H1 (cell line): ENCODE results near the gene MAMSTR. TPM values are rescaled to one million over a fixed set of nuclear protein-coding genes. Genes with fewer than 3 reads are reported as not detected.

Experiments used
- CTCF ChIA-PET: fragments of 300-600 bp; sonication (Branson Sonifier 250); formaldehyde crosslinking; loops from one replicate; lab custom pipeline; 2021; ENCODE audit not compliant: partially characterized antibody; lab: Charles Lee
- POLR2A ChIA-PET: fragments of 300-600 bp; sonication (Branson Sonifier 250); formaldehyde crosslinking; loops from one replicate; lab custom pipeline; 2021; ENCODE audit warnings: inconsistent platforms; ENCODE audit not compliant: partially characterized antibody; lab: Charles Lee
- DNase-seq, 2 experiments: peaks; one replicate each; pipeline versions ENCODE4 v3.0.0 to v3.0.0-alpha.2; 2010 to 2022; ENCODE audit warnings: low spot score in 2 of 2, low read depth in 1 of 2, mixed read lengths in 1 of 2
- FAIRE-seq: peaks from 2 replicates; lab custom pipeline; 2011; peaks lifted over from hg19 to GRCh38; lab: Jason Lieb, UNC
- H2AFZ ChIP-seq: 2 replicates; pipeline ENCODE4 v1.8.1; 2012; ENCODE audit warnings: low read length, inconsistent platforms
- H2AK5ac ChIP-seq: 2 replicates; pipeline ENCODE4 v1.6.1; 2013; ENCODE audit warnings: low read depth, low read length
- H2BK120ac ChIP-seq: replicated peaks from 2 replicates; pipeline ENCODE3; 2013; ENCODE audit warnings: low read depth, low read length, inconsistent platforms
- H2BK12ac ChIP-seq: 2 replicates; pipeline ENCODE4 v1.6.1; 2013; ENCODE audit warnings: low read depth, low read length
- H2BK15ac ChIP-seq: 2 replicates; pipeline ENCODE4 v1.6.1; 2013; ENCODE audit warnings: low read length
- H2BK20ac ChIP-seq: 2 replicates; pipeline ENCODE4 v1.6.1; 2013; ENCODE audit warnings: low read length
- H2BK5ac ChIP-seq: 2 replicates; pipeline ENCODE4 v1.6.1; 2013; ENCODE audit warnings: low read depth, low read length
- H3K14ac ChIP-seq: 2 replicates; pipeline ENCODE4 v1.6.1; 2013; ENCODE audit warnings: inconsistent platforms; ENCODE audit not compliant: insufficient read length
- H3K18ac ChIP-seq: 2 replicates; pipeline ENCODE4 v1.6.1; 2013; ENCODE audit warnings: low read length; ENCODE audit errors: extremely low read depth
- H3K23ac ChIP-seq: 2 replicates; pipeline ENCODE4 v1.6.1; 2013; ENCODE audit warnings: inconsistent platforms; ENCODE audit not compliant: insufficient read length
- H3K23me2 ChIP-seq: 2 replicates; pipeline ENCODE4 v1.6.1; 2013; ENCODE audit warnings: low read depth, low read length
- H3K27ac ChIP-seq: 2 replicates; pipeline ENCODE4 v1.6.1; 2011; ENCODE audit warnings: low read depth, low read length, inconsistent platforms
- H3K27me3 ChIP-seq, 4 experiments: replicated peaks in 1 of 4; 1 replicate in 1 of 4; 2 replicates in 3 of 4; pipeline versions ENCODE4 v1.6.1 to v1.8.1; 2011 to 2013; ENCODE audit warnings: low read length in 3 of 4, mild to moderate bottlenecking in 3 of 4, inconsistent platforms in 2 of 4, mixed read lengths in 2 of 4, moderate library complexity in 1 of 4; ENCODE audit not compliant: control insufficient read depth in 3 of 4, insufficient read depth in 3 of 4; ENCODE audit errors: extremely low read depth in 1 of 4
- H3K36me3 ChIP-seq, 4 experiments: 2 replicates each; pipeline versions ENCODE4 v1.6.1 to v1.8.1; 2011 to 2013; ENCODE audit warnings: mild to moderate bottlenecking in 4 of 4, low read length in 3 of 4, moderate library complexity in 2 of 4, control low read depth in 1 of 4, inconsistent platforms in 1 of 4; ENCODE audit not compliant: insufficient read depth in 4 of 4, control insufficient read depth in 2 of 4
- H3K4ac ChIP-seq: replicated peaks from 2 replicates; pipeline ENCODE3; 2013; ENCODE audit warnings: low read length, low read depth, mixed read lengths, inconsistent platforms; ENCODE audit not compliant: insufficient read length
- H3K4me1 ChIP-seq, 4 experiments: replicated peaks in 1 of 4; 1 replicate in 1 of 4; 2 replicates in 3 of 4; pipeline versions ENCODE4 v1.6.1 to v1.8.1; 2011 to 2013; ENCODE audit warnings: low read length in 3 of 4, inconsistent platforms in 2 of 4, mixed read lengths in 1 of 4; ENCODE audit not compliant: insufficient read depth in 4 of 4, control insufficient read depth in 3 of 4
- H3K4me2 ChIP-seq, 2 experiments: 2 replicates each; pipeline versions ENCODE4 v1.6.1 to v1.8.1; 2011 to 2013; ENCODE audit warnings: low read depth in 2 of 2, low read length in 2 of 2, control low read depth in 1 of 2, inconsistent platforms in 1 of 2, mild to moderate bottlenecking in 1 of 2; ENCODE audit not compliant: insufficient read depth in 1 of 2
- H3K4me3 ChIP-seq, 4 experiments: fragments of 200-600, 300-600 bp in 1 of 4; sonication (generic), shearing (Covaris generic), sonication (Bioruptor Twin) in 1 of 4; 2 replicates each; pipeline versions ENCODE4 v1.5.1 to v1.8.1; 2011 to 2016; ENCODE audit warnings: low read length in 4 of 4, low read depth in 3 of 4, control low read depth in 2 of 4, inconsistent platforms in 2 of 4, mild to moderate bottlenecking in 2 of 4, mixed read lengths in 1 of 4, moderate library complexity in 1 of 4; ENCODE audit not compliant: insufficient read depth in 2 of 4; ENCODE audit errors: extremely low read depth in 1 of 4
- H3K56ac ChIP-seq: replicated peaks from 2 replicates; pipeline ENCODE3; 2013; ENCODE audit warnings: low read depth, mild to moderate bottlenecking, mixed read lengths, low read length, inconsistent platforms; ENCODE audit not compliant: insufficient read length
- H3K79me1 ChIP-seq: 2 replicates; pipeline ENCODE4 v1.6.1; 2013; ENCODE audit warnings: low read depth, low read length, control low read depth
- H3K79me2 ChIP-seq, 2 experiments: 2 replicates each; pipeline versions ENCODE4 v1.6.1 to v1.8.1; 2012 to 2013; ENCODE audit warnings: low read length in 2 of 2, mild to moderate bottlenecking in 2 of 2, inconsistent platforms in 1 of 2; ENCODE audit not compliant: insufficient read depth in 2 of 2, control insufficient read depth in 1 of 2
- H3K9ac ChIP-seq, 4 experiments: replicated peaks in 1 of 4; 1 replicate in 1 of 4; 2 replicates in 3 of 4; pipeline versions ENCODE4 v1.6.1 to v1.8.1; 2011 to 2013; ENCODE audit warnings: low read depth in 3 of 4, low read length in 3 of 4, control low read depth in 2 of 4, mild to moderate bottlenecking in 2 of 4, moderate library complexity in 2 of 4, inconsistent platforms in 1 of 4; ENCODE audit errors: extremely low read depth in 1 of 4
- H3K9me3 ChIP-seq, 2 experiments: 2 replicates each; pipeline versions ENCODE4 v1.6.1 to v1.8.1; 2012 to 2013; ENCODE audit warnings: mild to moderate bottlenecking in 2 of 2, moderate library complexity in 2 of 2, control low read depth in 1 of 2, inconsistent platforms in 1 of 2, low read depth in 1 of 2, low read length in 1 of 2, mixed read lengths in 1 of 2; ENCODE audit not compliant: insufficient read depth in 2 of 2
- H4K20me1 ChIP-seq, 2 experiments: replicated peaks in 1 of 2; 2 replicates each; pipeline versions ENCODE3 to v1.8.1; 2011 to 2013; ENCODE audit warnings: inconsistent platforms in 2 of 2, low read length in 2 of 2, mild to moderate bottlenecking in 1 of 2; ENCODE audit not compliant: insufficient read depth in 2 of 2, control insufficient read depth in 1 of 2
- H4K5ac ChIP-seq: 2 replicates; pipeline ENCODE4 v1.6.1; 2013; ENCODE audit warnings: low read length, low read depth, mixed read lengths, inconsistent platforms; ENCODE audit not compliant: insufficient read length
- H4K8ac ChIP-seq: 2 replicates; pipeline ENCODE4 v1.8.0; 2013; ENCODE audit warnings: mild to moderate bottlenecking, moderate library complexity, low read length, inconsistent platforms; ENCODE audit not compliant: insufficient read depth; ENCODE audit errors: extremely low read depth
- H4K91ac ChIP-seq: replicated peaks from 2 replicates; pipeline ENCODE3; 2013; ENCODE audit warnings: low read length, mixed read lengths, inconsistent platforms; ENCODE audit not compliant: insufficient read length
- SUZ12 ChIP-seq: fragments of 200-600 bp; sonication (generic); IDR thresholded peaks from 2 replicates; pipeline ENCODE4 v1.6.1; 2012; ENCODE audit warnings: mild to moderate bottlenecking, inconsistent platforms, low read length, moderate library complexity, mixed read lengths
- WGBS, 2 experiments: shearing (Covaris generic) in 1 of 2; methylation state at CpG; one replicate each; pipeline versions ENCODE4 v1.1.6 to v1.1.7; 2013 to 2015; ENCODE audit warnings: low lambda C conversion rate in 2 of 2, mixed read lengths in 2 of 2, inconsistent platforms in 1 of 2, low coverage in 1 of 2, missing lambda C conversion rate in 1 of 2; ENCODE audit not compliant: insufficient replicate concordance in 2 of 2, insufficient coverage in 1 of 2, insufficient read length in 1 of 2; ENCODE audit errors: extremely low coverage in 1 of 2, missing lambda C conversion rate in 1 of 2; 5-methylcytosine and 5-hydroxymethylcytosine counted together
- polyA plus RNA-seq, 7 experiments: library from polyadenylated mRNA; depleted of rRNA in 3 of 7; stranded (reverse) in 5 of 7; unstranded in 2 of 7; fragments of >200 nt in 5 of 7; fragments of 200-250 nt in 2 of 7; gene quantifications; 1 replicate in 5 of 7; 2 replicates in 1 of 7; 4 replicates in 1 of 7; pipeline versions ENCODE4 v1.2.1 to v1.2.3, GENCODE V29; 2011 to 2013; ENCODE audit warnings: missing spikeins in 2 of 7, mixed read lengths in 2 of 7
- total RNA-seq: library from RNA; stranded (reverse); fragmentation: NEBNext Ultra II Directional; extraction: Animal tissue kit (Norgen Biotek cat#: 25700); gene quantifications from 2 replicates; pipeline ENCODE4 v1.2.1, GENCODE V29; 2021

The MAMSTR gene
- total and polyA plus RNA-seq, 2 of the 8 experiments (the other 6 are each of a cell fraction or from before 2014, with no cell fraction given) = 2.0 to 2.3 TPM

DNA sequence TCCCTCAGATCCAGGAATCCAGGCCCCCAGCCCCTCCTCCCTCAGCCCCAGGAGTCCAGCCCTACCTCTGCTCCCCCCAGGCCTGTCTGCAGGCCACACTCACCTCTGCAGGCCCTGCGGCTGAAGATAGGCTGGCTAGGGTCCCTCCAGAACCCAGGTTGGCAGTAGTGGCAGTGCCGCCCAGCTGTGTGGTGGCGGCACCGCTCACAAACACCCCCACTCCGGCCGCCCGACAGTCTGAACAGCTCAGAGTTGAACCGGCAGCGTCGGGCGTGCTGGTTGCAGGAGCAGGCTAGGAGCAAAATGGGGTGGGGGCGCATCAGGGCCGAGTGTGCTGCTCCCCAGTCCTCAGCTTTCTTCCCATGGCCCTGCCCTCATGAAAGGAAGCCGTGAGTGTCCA is 55.0 kb downstream of the MAMSTR start:
- H3K14ac ChIP-seq = no peak overlapping the region
- no peak overlapping the region for H2BK5ac ChIP-seq
- no peaks in the 10 kb centered on the region; a peak in 1 of 7 replicates for H3K27me3 ChIP-seq
- H4K91ac ChIP-seq = no peak overlapping the region
- no peak overlapping the region for H3K9ac ChIP-seq
- 0 out of 7 replicates have a peak, but pooled peaks cover 0 to 3% (median 0%) of the 10 kb centered on the region in 4 experiments for H3K4me1 ChIP-seq
- no peak overlapping the region for H2AFZ ChIP-seq
- no peak for TF ChIP-seq SUZ12
- H3K36me3 ChIP-seq = no peaks in the 10 kb centered on the region
- H3K4ac ChIP-seq = no peak overlapping the region
- H4K8ac ChIP-seq = no peak overlapping the region
- no peak overlapping the region for H2BK15ac ChIP-seq
- POLR2A ChIA-PET = interaction anchor here (0.6 to 1.7 kb wide), 4 partner anchors 9 to 49 kb away, joined by 3 to 4 read pairs (median 4); partner anchors contain the start of gene NTN5
- H2BK120ac ChIP-seq = no peak overlapping the region
- no peak for DNase-seq
- no peak overlapping the region for H3K4me2 ChIP-seq
- H4K20me1 ChIP-seq = peaks cover 0 to 1% of the 10 kb centered on the region in 2 experiments
- no peak overlapping the region for H3K4me3 ChIP-seq
- FAIRE-seq = no peak
- H3K79me2 ChIP-seq = no peaks in the 10 kb centered on the region; a peak in 1 of 4 replicates
- H3K27ac ChIP-seq = no peak overlapping the region
- CTCF ChIA-PET = interaction anchor here (0.7 to 5.4 kb wide), 7 partner anchors 11 to 178 kb away, joined by 3 to 32 read pairs (median 3); partner anchors contain the start of gene CA11
- H4K5ac ChIP-seq = peak overlapping the region; percentile 41
- no peak overlapping the region for H2AK5ac ChIP-seq
- H3K23ac ChIP-seq = no peak overlapping the region
- no peak overlapping the region; the same call in 1 of the 2 replicates for H3K18ac ChIP-seq
- no peak overlapping the region for H2BK20ac ChIP-seq
- H3K23me2 ChIP-seq = peaks cover 7% of the 10 kb centered on the region; the same call in 1 of the 2 replicates
- 84% methylated on average over 14 of the region's 14 CpGs; no CpG with 5 or more reads in 1 of the 2 experiments for WGBS, 2 experiments
- no peak overlapping the region for H2BK12ac ChIP-seq
- H3K79me1 ChIP-seq = no peaks in the 10 kb centered on the region
- no peak overlapping the region for H3K56ac ChIP-seq
- H3K9me3 ChIP-seq = peaks cover 0 to 1% of the 10 kb centered on the region in 2 experiments; a peak in 2 of 4 replicates
